ENCODE measurements around the gene IP6K3. TPM values are rescaled to one million over a fixed set of nuclear protein-coding genes. Genes with fewer than 3 reads are reported as not detected.

IP6K3 gene
- 0.12 TPM in 1 of 2 replicates, not detected in the other for total RNA-seq

GRCh38 chr6:33746651-33747100, at the start of gene IP6K3:
TSS of gene IP6K3 (minus strand) at chr6:33746905. CDS start at chr6:33735476, 11,429 bp downstream.

GRCh38 chr6:33788694-33789549, 42.2 kb upstream of the IP6K3 start, which contains the start of gene LEMD2:
TSS of gene LEMD2 (minus strand) at chr6:33789130. CDS start at chr6:33789116, 14 bp downstream.

GRCh38 chr6:33711140-33712129, 35.3 kb downstream of the IP6K3 start, which contains the start of gene UQCC2:
TSS of gene UQCC2 (minus strand) at chr6:33711700. CDS start at chr6:33711686, 14 bp downstream.

Other genes with a start within 250 kb of the IP6K3 start
- 10.8 and 12.6 TPM in 2 replicates for gene BAK1, start 166.6 kb downstream of the IP6K3 start, total RNA-seq
- 27.5 and 28.9 TPM in 2 replicates for gene ITPR3, start 125.6 kb downstream of the IP6K3 start, total RNA-seq
- gene UQCC2, start 35.2 kb downstream of the IP6K3 start, total RNA-seq = 31.6 and 34.9 TPM in 2 replicates
- gene LEMD2, start 42.2 kb upstream of the IP6K3 start, total RNA-seq = 40.3 and 40.4 TPM in 2 replicates
- gene MLN, start 57.1 kb upstream of the IP6K3 start, total RNA-seq = not detected in 2 replicates

Measured in aortic smooth muscle cell (primary cell).